Heart right ventricle (tissue), 16 donors: ENCODE data around the gene MTMR1. TPM values are rescaled to one million over a fixed set of nuclear protein-coding genes. Genes with fewer than 3 reads are reported as not detected.
A peak's percentile ranks its signal among the peaks of the same experiment; 100 is the strongest.

Experiments used
- ATAC-seq, 8 donors: fragments of 200-7000 bp; cut with Tn5 transposase; one replicate each; pipeline ENCODE4 v1.9.1; 2020; ENCODE audit warnings: mild to moderate bottlenecking in 8 of 8, moderate library complexity in 8 of 8, moderate number of reproducible peaks in 1 of 8
- DNase-seq, 2 donors: peaks; one replicate each; pipeline ENCODE4 v3.0.0-alpha.2; 2020
- H3K27ac ChIP-seq, 10 donors: fragments of 200-600 bp; sonication (generic) in 2 of 10; one replicate each; pipeline versions ENCODE4 v1.5.0 to v1.8.0; 2020 to 2022; ENCODE audit warnings: mild to moderate bottlenecking in 3 of 10
- H3K27me3 ChIP-seq, 7 donors: fragments of 200-600 bp; one replicate each; pipeline ENCODE4 v1.8.0; 2021 to 2022; ENCODE audit warnings: mild to moderate bottlenecking in 2 of 7
- H3K36me3 ChIP-seq, 9 donors: fragments of 200-600 bp; sonication (generic) in 1 of 9; one replicate each; pipeline versions ENCODE4 v1.5.0 to v1.8.0; 2020 to 2022; ENCODE audit warnings: mild to moderate bottlenecking in 2 of 9
- H3K4me1 ChIP-seq, 9 donors: fragments of 200-600 bp; sonication (generic) in 1 of 9; one replicate each; pipeline versions ENCODE4 v1.5.0 to v1.8.0; 2020 to 2022; ENCODE audit warnings: mild to moderate bottlenecking in 4 of 9
- H3K4me3 ChIP-seq, 10 donors: fragments of 200-600 bp; sonication (generic) in 2 of 10; one replicate each; pipeline versions ENCODE4 v1.5.0 to v1.8.0; 2020 to 2022; ENCODE audit warnings: mild to moderate bottlenecking in 7 of 10, moderate library complexity in 2 of 10
- H3K9me3 ChIP-seq, 11 donors: fragments of 200-600 bp in 10 of 11; sonication (generic) in 2 of 11; one replicate each; pipeline versions ENCODE4 v1.5.0 to v1.8.0; 2013 to 2022; ENCODE audit warnings: mild to moderate bottlenecking in 2 of 11, control low read depth in 1 of 11, moderate library complexity in 1 of 11
- CTCF ChIP-seq, 9 donors: fragments of 200-600 bp; sonication (generic) in 2 of 9; IDR thresholded peaks; one replicate each; pipeline versions ENCODE4 v1.5.0 to v1.8.0; 2021 to 2022; ENCODE audit warnings: antibody characterized with exemption in 9 of 9, mild to moderate bottlenecking in 5 of 9, moderate library complexity in 1 of 9
- WGBS, 2 donors: extraction: QIAGEN DNeasy Blood & Tissue Kit; methylation state at CpG; one replicate each; pipeline ENCODE4 v1.1.7; 2013; ENCODE audit warnings: inconsistent platforms in 1 of 2; 5-methylcytosine and 5-hydroxymethylcytosine counted together
- intact Hi-C, 10 donors: fragments of 100-400 bp; cut with DNase I; formaldehyde crosslinking; loops; one replicate each; pipeline versions ENCODE4 v1.11.1 to v1.14.2; 2022
- polyA plus RNA-seq, 2 donors: library from polyadenylated mRNA; stranded (reverse); fragments of 200-250 nt; gene quantifications; one replicate each; pipeline ENCODE4 v1.2.3, GENCODE V29; 2013
- total RNA-seq, 10 donors: library from RNA; stranded (reverse); fragmentation: NEBNext Ultra II Directional in 3 of 10; extraction: Animal tissue kit (Norgen Biotek cat#: 25700) in 3 of 10; gene quantifications; one replicate each; pipeline versions ENCODE4 v1.2.1 to v1.2.4, GENCODE V29; 2021 to 2023
- donor health status: Arrhythmogenic right ventricular cardiomyopathy.
- donor health status: ischemic (EF 13 %, LVEDD 7.1; RV severe dilation, severe dysfunction).
- donor health status: healthy with polysubstance abuse.
- donor health status: DM: no; HTN: yes; CAD: no.
- donor health status: DM: no; HTN: no; CAD: no.
- donor health status: ischemic (EF 25% LVEDD 6.9; RV normal size, moderate dysfunction).
- donor health status: ischemic (EF 25% LVEDD 5.7; RV mildly dilated, moderate dysfunction).
- donor health status: healthy.
- donor health status: DM: yes; HTN: yes; CAD: no.
- donor health status: Ischemic cardiomyopathy.
- donor health status: ischemic (EF 35%, LVEDD 5.7; RV mildly dilated, moderate dysfunction).
- donor health status: nonischemic (EF 11% LVEDD 7.7; RV severe dilation, severe dysfunction).
- donor health status: DM: yes; HTN: yes; CAD: no.
- donor health status: PGD.
- donor health status: ischemic (EF 29% LVEDD 5.4; RV normal size, mild dysfunction).
- donor health status: nonischemic (EF 23%, LVEDD 6.1; RV moderate dilation, normal function).

MTMR1 gene
- total and polyA plus RNA-seq, 12 donors = 5.6 to 24.9 (median 19.2) TPM

- ATAC-seq (no peak), DNase-seq (no peak)
- no peak for TF ChIP-seq CTCF (IDR thresholded peaks at IDR 0.05)
- Histone ChIP-seq H3K27me3 (no peaks in the 10 kb centered on the region), H3K4me3 (no peak overlapping the region), H3K36me3 (peaks cover 0 to 16% (median 0%) of the 10 kb centered on the region in 9 donors), H3K27ac (no peak overlapping the region), H3K4me1 (peaks cover 0 to 16% (median 10%) of the 10 kb centered on the region in 9 donors), H3K9me3 (no peaks in the 10 kb centered on the region)
- 94 to 95% methylated on average over 11 to 13 of the region's 13 CpGs for WGBS, 2 donors
- intact Hi-C loops = no loop called here
These were observed 76.2 kb downstream of the MTMR1 start for GRCh38 chrX:150769408-150769807.

- WGBS, 2 donors = 94% methylated on average over 14 to 16 of the region's 17 CpGs
- Histone ChIP-seq H3K27ac (no peak overlapping the region), H3K27me3 (no peaks in the 10 kb centered on the region), H3K9me3 (no peaks in the 10 kb centered on the region), H3K4me3 (no peak overlapping the region), H3K4me1 (peaks cover 0 to 16% (median 10%) of the 10 kb centered on the region in 9 donors), H3K36me3 (peaks cover 0 to 28% (median 0%) of the 10 kb centered on the region in 9 donors)
- ATAC-seq = no peak
- no peak for TF ChIP-seq CTCF (IDR thresholded peaks at IDR 0.05)
- DNase-seq = no peak
- intact Hi-C loops = loop anchor here in 8 of 10 donors (5.0 to 10.0 kb wide), 6 partner anchors 134 to 312 kb away; partner anchors contain the start of gene HMGB3 (in 5 of the 8)
These were observed 77.4 kb downstream of the MTMR1 start for GRCh38 chrX:150770623-150771022.

GRCh38 chrX:150771116-150771515 is 77.9 kb downstream of the MTMR1 start:
- ATAC-seq (no peak), DNase-seq (no peak)
- Histone ChIP-seq H3K4me3 (no peak overlapping the region), H3K27ac (no peak overlapping the region), H3K4me1 (peaks cover 0 to 16% (median 10%) of the 10 kb centered on the region in 9 donors), H3K9me3 (no peaks in the 10 kb centered on the region), H3K27me3 (no peaks in the 10 kb centered on the region), H3K36me3 (peaks cover 0 to 28% (median 0%) of the 10 kb centered on the region in 9 donors)
- no peak for TF ChIP-seq CTCF (IDR thresholded peaks at IDR 0.05)
- WGBS, 2 donors = 86 to 90% methylated on average over 16 of the region's 16 CpGs
- intact Hi-C loops = loop anchor here in 8 of 10 donors (5.0 to 10.0 kb wide), 6 partner anchors 134 to 311 kb away; partner anchors contain the start of gene HMGB3 (in 5 of the 8)

- no peak overlapping the region for H3K27ac ChIP-seq
- intact Hi-C loops = loop anchor here (1.0 to 10.0 kb wide), 10 partner anchors 126 to 310 kb away; partner anchors contain the start of genes HMGB3 (in 5 of the 10) and CD99L2 (in 1 of the 10)
- peaks cover 0 to 8% (median 3%) of the 10 kb centered on the region in 9 donors for H3K4me1 ChIP-seq
- 32% methylated on average over 25 to 26 of the region's 26 CpGs for WGBS, 2 donors
- ATAC-seq (peak; percentile 80 to 93 (median 88)), DNase-seq (peak; percentile 59 to 82)
- TF ChIP-seq CTCF (IDR thresholded peaks at IDR 0.05) = peak; percentile 60 to 81 (median 76)
- no peaks in the 10 kb centered on the region for H3K9me3 ChIP-seq
- peaks cover 0 to 34% (median 0%) of the 10 kb centered on the region in 9 donors for H3K36me3 ChIP-seq
- H3K4me3 ChIP-seq = no peak overlapping the region
- no peaks in the 10 kb centered on the region for H3K27me3 ChIP-seq
These were observed 79.2 kb downstream of the MTMR1 start for GRCh38 chrX:150772150-150772970.
